ENCODE data around the gene BAZ2A. TPM values are rescaled to one million over a fixed set of nuclear protein-coding genes. Genes with fewer than 3 reads are reported as not detected.

Gene BAZ2A
- total RNA-seq, 1 donor from 2014 or later = 112 TPM

DNA sequence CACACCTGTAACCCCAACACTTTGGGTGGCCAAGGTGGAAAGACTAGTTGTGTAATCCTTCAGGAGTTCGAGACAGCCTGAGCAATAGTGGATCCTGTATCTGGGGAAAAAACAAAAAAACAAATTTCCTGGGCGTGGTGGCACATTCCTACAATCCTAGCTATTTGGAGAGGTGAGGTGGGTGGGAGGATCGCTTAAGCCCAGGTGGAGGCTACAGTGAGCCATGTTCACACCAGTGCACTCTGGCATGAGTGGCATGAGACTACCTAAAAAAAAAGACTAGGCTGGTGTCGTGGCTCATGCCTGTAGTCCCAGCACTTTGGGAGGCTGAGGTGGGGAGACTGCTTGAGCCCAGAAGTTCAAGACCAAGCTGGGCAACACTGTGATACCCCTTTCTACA is 40.7 kb upstream of the BAZ2A start:
- Histone ChIP-seq H3K4me3 (no peak overlapping the region), H3K27ac (no peak overlapping the region), H3K9me3 (no peaks in the 10 kb centered on the region), H3K36me3 (peaks cover 78% of the 10 kb centered on the region), H3K4me1 (no peaks in the 10 kb centered on the region), H3K27me3 (ENCODE audit: low read depth) (no peaks in the 10 kb centered on the region)
- intact Hi-C loops (cut with DNase I) = no loop called here
- DNase-seq (no peak), ATAC-seq (peak; percentile 55 to 62)
- TF ChIP-seq, protein P1, sequence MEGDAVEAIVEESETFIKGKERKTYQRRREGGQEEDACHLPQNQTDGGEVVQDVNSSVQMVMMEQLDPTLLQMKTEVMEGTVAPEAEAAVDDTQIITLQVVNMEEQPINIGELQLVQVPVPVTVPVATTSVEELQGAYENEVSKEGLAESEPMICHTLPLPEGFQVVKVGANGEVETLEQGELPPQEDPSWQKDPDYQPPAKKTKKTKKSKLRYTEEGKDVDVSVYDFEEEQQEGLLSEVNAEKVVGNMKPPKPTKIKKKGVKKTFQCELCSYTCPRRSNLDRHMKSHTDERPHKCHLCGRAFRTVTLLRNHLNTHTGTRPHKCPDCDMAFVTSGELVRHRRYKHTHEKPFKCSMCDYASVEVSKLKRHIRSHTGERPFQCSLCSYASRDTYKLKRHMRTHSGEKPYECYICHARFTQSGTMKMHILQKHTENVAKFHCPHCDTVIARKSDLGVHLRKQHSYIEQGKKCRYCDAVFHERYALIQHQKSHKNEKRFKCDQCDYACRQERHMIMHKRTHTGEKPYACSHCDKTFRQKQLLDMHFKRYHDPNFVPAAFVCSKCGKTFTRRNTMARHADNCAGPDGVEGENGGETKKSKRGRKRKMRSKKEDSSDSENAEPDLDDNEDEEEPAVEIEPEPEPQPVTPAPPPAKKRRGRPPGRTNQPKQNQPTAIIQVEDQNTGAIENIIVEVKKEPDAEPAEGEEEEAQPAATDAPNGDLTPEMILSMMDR (IDR thresholded peaks at IDR 0.05) = no peak

DNA sequence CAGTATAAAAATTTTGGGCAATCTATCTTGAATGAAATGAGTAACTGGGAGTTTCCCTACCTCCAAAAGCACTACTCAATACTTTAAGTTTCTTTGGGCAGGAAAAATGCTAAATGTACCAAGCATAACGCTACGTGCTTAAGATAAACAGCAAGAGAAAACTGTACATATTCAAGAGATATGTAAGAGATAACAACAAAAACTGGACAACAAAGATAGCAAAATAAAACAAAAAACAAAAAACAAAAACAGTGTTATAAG is 38.0 kb upstream of the BAZ2A start:
- H3K4me3 ChIP-seq = no peak overlapping the region
- DNase-seq = no peak
- peaks cover 95% of the 10 kb centered on the region for H3K36me3 ChIP-seq
- TF ChIP-seq, protein P1 (IDR thresholded peaks at IDR 0.05) = no peak
- H3K27ac ChIP-seq = no peak overlapping the region
- no peaks in the 10 kb centered on the region for H3K4me1 ChIP-seq
- no peaks in the 10 kb centered on the region for H3K9me3 ChIP-seq
- H3K27me3 ChIP-seq (ENCODE audit: low read depth) = no peaks in the 10 kb centered on the region
- ATAC-seq = no peak
- intact Hi-C loops (cut with DNase I) = no loop called here

DNA sequence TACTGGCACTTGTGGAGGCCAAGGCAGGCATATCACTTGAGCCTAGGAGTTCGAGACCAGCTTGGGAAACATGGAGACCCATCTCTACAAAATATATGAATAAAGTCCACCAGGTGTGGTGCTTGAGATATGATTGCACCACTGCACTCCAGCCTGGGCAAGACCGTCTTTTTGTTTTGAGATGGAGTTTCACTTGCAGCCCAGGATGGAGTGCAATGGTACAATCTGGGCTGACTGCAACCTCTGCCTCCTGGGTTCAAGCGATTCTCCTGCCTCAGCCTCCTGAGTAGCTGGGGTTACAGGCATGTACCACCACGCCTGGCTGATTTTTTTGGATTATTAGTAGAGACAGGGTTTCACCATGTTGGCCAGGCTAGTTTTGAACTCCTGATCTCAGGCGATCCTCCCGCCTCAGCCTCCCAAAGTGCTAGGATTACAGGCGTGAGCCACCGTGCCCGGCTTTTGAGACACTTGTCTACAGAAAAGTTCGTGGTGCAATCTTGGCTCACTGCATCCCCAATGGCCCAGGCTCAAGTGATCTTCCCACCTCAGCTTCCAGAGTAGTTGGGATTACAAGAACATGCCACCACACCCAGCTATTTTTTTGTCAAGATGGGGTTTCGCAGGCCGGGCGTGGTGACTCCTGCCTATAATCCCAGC is 32.0 kb upstream of the BAZ2A start:
- ATAC-seq (no peak), DNase-seq (no peak)
- Histone ChIP-seq H3K9me3 (no peaks in the 10 kb centered on the region), H3K27me3 (ENCODE audit: low read depth) (no peaks in the 10 kb centered on the region), H3K27ac (no peak overlapping the region), H3K36me3 (peaks cover 59% of the 10 kb centered on the region), H3K4me3 (no peak overlapping the region), H3K4me1 (no peaks in the 10 kb centered on the region)
- intact Hi-C loops (cut with DNase I) = no loop called here
- TF ChIP-seq, protein P1 (IDR thresholded peaks at IDR 0.05) = no peak

DNA sequence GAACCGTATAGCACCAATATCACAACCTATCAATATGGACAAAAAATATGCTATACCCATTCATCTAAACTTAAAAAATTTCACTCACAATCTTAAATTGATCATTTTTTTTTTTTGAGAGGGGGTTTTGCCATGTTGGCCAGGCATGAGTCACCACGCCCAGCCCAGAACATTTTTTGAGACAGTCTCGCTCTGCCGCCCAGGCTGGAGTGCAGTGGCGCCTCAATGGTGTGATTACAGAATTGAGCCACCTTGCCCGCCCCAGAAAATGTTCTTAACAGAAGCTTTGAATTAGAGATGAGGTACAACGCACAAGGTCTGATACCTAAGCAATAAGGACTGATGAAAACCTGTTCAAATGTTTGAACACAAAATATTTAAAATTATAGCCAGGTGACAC is 31.4 kb upstream of the BAZ2A start:
- TF ChIP-seq, protein P1 (IDR thresholded peaks at IDR 0.05) = no peak
- DNase-seq (no peak), ATAC-seq (no peak)
- peaks cover 53% of the 10 kb centered on the region for H3K36me3 ChIP-seq
- no peaks in the 10 kb centered on the region for H3K27me3 ChIP-seq (ENCODE audit: low read depth)
- no peaks in the 10 kb centered on the region for H3K9me3 ChIP-seq
- H3K4me1 ChIP-seq = no peaks in the 10 kb centered on the region
- no peak overlapping the region for H3K4me3 ChIP-seq
- intact Hi-C loops (cut with DNase I) = no loop called here
- no peak overlapping the region for H3K27ac ChIP-seq

DNA sequence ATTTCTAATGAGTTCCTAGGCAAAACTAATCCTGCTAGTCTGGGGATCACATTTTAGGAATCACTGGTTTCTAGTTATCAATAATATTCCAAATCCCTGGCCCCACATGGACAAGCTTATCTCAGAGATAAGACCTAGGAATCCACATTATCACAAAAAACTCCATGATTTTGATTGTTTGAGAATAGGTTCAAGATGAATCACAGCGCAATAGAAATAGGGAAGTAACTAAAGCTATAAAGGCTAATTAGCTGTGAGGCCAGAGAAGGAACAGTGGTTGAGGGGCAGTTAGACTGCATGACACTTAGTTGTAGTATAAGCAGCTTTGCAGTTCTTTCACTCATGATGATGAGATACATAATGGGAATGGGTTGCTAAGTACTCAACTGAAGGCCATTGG is 28.8 kb upstream of the BAZ2A start:
- ATAC-seq (no peak), DNase-seq (no peak)
- Histone ChIP-seq H3K9me3 (no peaks in the 10 kb centered on the region), H3K27me3 (ENCODE audit: low read depth) (no peaks in the 10 kb centered on the region), H3K4me3 (no peak overlapping the region), H3K4me1 (no peaks in the 10 kb centered on the region), H3K36me3 (peaks cover 27% of the 10 kb centered on the region), H3K27ac (no peak overlapping the region)
- TF ChIP-seq, protein P1 (IDR thresholded peaks at IDR 0.05) = no peak
- intact Hi-C loops (cut with DNase I) = no loop called here

Data from lower lobe of right lung (tissue), 2 donors.